Measurements from ENCODE around the gene TICAM2.

Gene TICAM2

DNA sequence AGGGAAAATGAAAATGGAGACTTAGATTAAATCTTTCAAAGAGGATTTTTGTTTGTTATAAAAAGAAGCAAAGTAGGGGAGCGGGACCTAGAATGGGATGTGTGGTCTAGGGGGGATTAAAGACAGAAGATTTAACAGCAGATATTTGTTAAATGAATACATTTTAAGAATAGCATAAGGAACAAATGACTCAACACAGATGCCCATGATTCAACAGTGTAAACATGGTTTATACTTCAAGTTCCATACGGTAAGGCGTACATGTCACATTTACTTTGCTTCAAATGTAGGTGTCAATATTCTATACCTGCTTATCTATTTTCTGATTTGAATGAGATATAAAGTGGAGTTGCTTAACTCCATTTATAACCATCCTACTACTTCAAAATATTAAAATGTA is 1.5 kb downstream of the TICAM2 start:
- H4K91ac ChIP-seq (ENCODE audit: low read depth, low read length, poor library complexity) = no peak overlapping the region
- H3K14ac ChIP-seq (ENCODE audit: low read length) = no peak overlapping the region
- peaks cover 0 to 8% of the 10 kb centered on the region in 2 donors for H3K9me3 ChIP-seq (replicated peaks in 1 of 2; ENCODE audit: control insufficient read depth in 2 of 2, insufficient read depth in 1 of 2, low read depth in 1 of 2, low read length in 2 of 2)
- no peak overlapping the region for H4K8ac ChIP-seq (ENCODE audit: low read depth, low read length)
- H2BK120ac ChIP-seq (ENCODE audit: low read depth, low read length) = no peak overlapping the region
- H3K4me1 ChIP-seq (ENCODE audit: control insufficient read depth in 2 of 2, insufficient read depth in 1 of 2, low read depth in 1 of 2, low read length in 2 of 2) = peaks cover 0 to 7% of the 10 kb centered on the region in 2 donors
- no peak overlapping the region for H3K23ac ChIP-seq (ENCODE audit: low read depth, low read length, poor library complexity)
- no peak overlapping the region for H3K4me2 ChIP-seq (ENCODE audit: insufficient read depth, low read length, poor library complexity, severe bottlenecking)
- no peak for DNase-seq (ENCODE audit: low spot score)
- peaks cover 5% of the 10 kb centered on the region for H3K79me1 ChIP-seq (ENCODE audit: low read depth, low read length)
- H3K4me3 ChIP-seq (ENCODE audit: low read length in 2 of 2) = no peak overlapping the region
- H2BK15ac ChIP-seq (ENCODE audit: low read length) = no peak overlapping the region
- peaks cover 3 to 16% of the 10 kb centered on the region in 2 donors for H3K36me3 ChIP-seq (replicated peaks in 1 of 2; ENCODE audit: control insufficient read depth in 2 of 2, insufficient read depth in 2 of 2, low read length in 2 of 2)
- H3K27me3 ChIP-seq (ENCODE audit: control insufficient read depth in 3 of 3, insufficient read depth in 3 of 3, low read depth in 1 of 3, low read length in 3 of 3) = no peaks in the 10 kb centered on the region
- H2BK12ac ChIP-seq (ENCODE audit: low read length) = no peak overlapping the region
- WGBS, 2 donors (ENCODE audit: extremely low coverage in 2 of 2, insufficient read length in 2 of 2, insufficient replicate concordance in 1 of 2) = no CpG with 5 or more reads among the region's 3 CpGs
- no peak overlapping the region for H2BK5ac ChIP-seq (ENCODE audit: low read length)
- H3K27ac ChIP-seq (replicated peaks; ENCODE audit: low read length) = no peak overlapping the region
- no peak overlapping the region for H3K4ac ChIP-seq (ENCODE audit: low read length)
- H2AFZ ChIP-seq (ENCODE audit: low read length) = no peak overlapping the region
- no peak overlapping the region for H2AK5ac ChIP-seq (ENCODE audit: low read depth, low read length)
- H3K18ac ChIP-seq (ENCODE audit: low read length) = no peak overlapping the region
- H3K9ac ChIP-seq (ENCODE audit: low read depth, low read length, poor library complexity) = no peak overlapping the region

DNA sequence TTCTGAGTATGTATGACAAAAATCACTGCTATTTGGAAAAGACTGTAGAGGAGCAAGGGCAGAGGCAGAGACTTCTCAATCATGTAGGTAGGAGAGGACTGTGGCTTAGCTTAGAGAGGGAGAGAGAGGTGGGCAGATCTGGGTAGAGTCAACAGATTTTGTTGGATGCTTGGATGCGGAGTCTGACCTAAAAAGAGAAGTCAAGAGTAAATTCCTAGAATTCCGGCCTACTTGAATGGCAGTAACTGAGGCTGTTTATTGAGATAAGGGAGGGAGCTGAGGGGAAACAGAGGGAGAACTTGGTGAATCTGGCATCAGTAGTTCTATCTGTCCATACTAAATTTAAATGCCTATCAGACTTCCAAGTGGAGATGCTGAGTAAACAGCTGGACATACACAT is 2.4 kb downstream of the TICAM2 start:
- no peak overlapping the region for H3K14ac ChIP-seq (ENCODE audit: low read length)
- H3K27ac ChIP-seq (replicated peaks; ENCODE audit: low read length) = no peak overlapping the region
- no CpG with 5 or more reads among the region's 2 CpGs for WGBS, 2 donors (ENCODE audit: extremely low coverage in 2 of 2, insufficient read length in 2 of 2, insufficient replicate concordance in 1 of 2)
- H3K4me3 ChIP-seq (ENCODE audit: low read length in 2 of 2) = no peak overlapping the region
- H2BK15ac ChIP-seq (ENCODE audit: low read length) = no peak overlapping the region
- H3K79me1 ChIP-seq (ENCODE audit: low read depth, low read length) = peaks cover 5% of the 10 kb centered on the region
- H2BK120ac ChIP-seq (ENCODE audit: low read depth, low read length) = no peak overlapping the region
- H3K4ac ChIP-seq (ENCODE audit: low read length) = no peak overlapping the region
- no peaks in the 10 kb centered on the region for H3K27me3 ChIP-seq (ENCODE audit: control insufficient read depth in 3 of 3, insufficient read depth in 3 of 3, low read depth in 1 of 3, low read length in 3 of 3)
- DNase-seq (ENCODE audit: low spot score) = no peak
- no peak overlapping the region for H4K8ac ChIP-seq (ENCODE audit: low read depth, low read length)
- peaks cover 0 to 7% of the 10 kb centered on the region in 2 donors for H3K4me1 ChIP-seq (ENCODE audit: control insufficient read depth in 2 of 2, insufficient read depth in 1 of 2, low read depth in 1 of 2, low read length in 2 of 2)
- no peak overlapping the region for H4K91ac ChIP-seq (ENCODE audit: low read depth, low read length, poor library complexity)
- no peak overlapping the region for H2AK5ac ChIP-seq (ENCODE audit: low read depth, low read length)
- H3K9me3 ChIP-seq (replicated peaks in 1 of 2; ENCODE audit: control insufficient read depth in 2 of 2, insufficient read depth in 1 of 2, low read depth in 1 of 2, low read length in 2 of 2) = peaks cover 0 to 8% of the 10 kb centered on the region in 2 donors
- H3K4me2 ChIP-seq (ENCODE audit: insufficient read depth, low read length, poor library complexity, severe bottlenecking) = no peak overlapping the region
- H3K36me3 ChIP-seq (replicated peaks in 1 of 2; ENCODE audit: control insufficient read depth in 2 of 2, insufficient read depth in 2 of 2, low read length in 2 of 2) = peaks cover 3 to 9% of the 10 kb centered on the region in 2 donors
- no peak overlapping the region for H2BK12ac ChIP-seq (ENCODE audit: low read length)
- no peak overlapping the region for H2BK5ac ChIP-seq (ENCODE audit: low read length)
- H3K18ac ChIP-seq (ENCODE audit: low read length) = no peak overlapping the region
- no peak overlapping the region for H3K9ac ChIP-seq (ENCODE audit: low read depth, low read length, poor library complexity)
- H2AFZ ChIP-seq (ENCODE audit: low read length) = no peak overlapping the region
- no peak overlapping the region for H3K23ac ChIP-seq (ENCODE audit: low read depth, low read length, poor library complexity)

DNA sequence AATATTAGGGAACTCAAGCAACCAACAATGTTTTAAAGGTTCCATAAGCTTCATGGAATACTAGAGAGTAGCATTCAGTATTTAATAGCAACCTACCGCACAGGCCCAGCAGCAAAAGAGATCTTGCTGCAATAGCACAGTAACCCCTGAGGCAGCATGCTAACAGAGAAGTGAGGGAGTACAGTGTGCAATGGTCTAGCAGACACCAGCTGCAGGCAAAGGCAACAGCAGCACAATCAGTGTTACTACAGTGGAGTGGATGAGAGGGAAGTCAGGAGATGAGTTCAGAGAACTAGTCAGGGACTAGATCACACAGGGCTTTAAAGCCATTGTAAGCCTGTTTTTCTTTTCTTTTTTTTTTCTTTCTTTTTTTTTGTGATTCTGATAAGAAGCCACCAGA is 2.8 kb downstream of the TICAM2 start:
- no peak overlapping the region for H3K27ac ChIP-seq (replicated peaks; ENCODE audit: low read length)
- no peak overlapping the region for H4K91ac ChIP-seq (ENCODE audit: low read depth, low read length, poor library complexity)
- H2BK12ac ChIP-seq (ENCODE audit: low read length) = no peak overlapping the region
- H3K36me3 ChIP-seq (replicated peaks in 1 of 2; ENCODE audit: control insufficient read depth in 2 of 2, insufficient read depth in 2 of 2, low read length in 2 of 2) = peaks cover 2 to 5% of the 10 kb centered on the region in 2 donors
- no peak overlapping the region for H3K18ac ChIP-seq (ENCODE audit: low read length)
- H3K14ac ChIP-seq (ENCODE audit: low read length) = no peak overlapping the region
- H2BK15ac ChIP-seq (ENCODE audit: low read length) = no peak overlapping the region
- no peak for DNase-seq (ENCODE audit: low spot score)
- H3K4me2 ChIP-seq (ENCODE audit: insufficient read depth, low read length, poor library complexity, severe bottlenecking) = no peak overlapping the region
- H2BK120ac ChIP-seq (ENCODE audit: low read depth, low read length) = no peak overlapping the region
- no CpG with 5 or more reads among the region's 1 CpG for WGBS, 2 donors (ENCODE audit: extremely low coverage in 2 of 2, insufficient read length in 2 of 2, insufficient replicate concordance in 1 of 2)
- H3K4me1 ChIP-seq (ENCODE audit: control insufficient read depth in 2 of 2, insufficient read depth in 1 of 2, low read depth in 1 of 2, low read length in 2 of 2) = peaks cover 0 to 7% of the 10 kb centered on the region in 2 donors
- no peaks in the 10 kb centered on the region for H3K27me3 ChIP-seq (ENCODE audit: control insufficient read depth in 3 of 3, insufficient read depth in 3 of 3, low read depth in 1 of 3, low read length in 3 of 3)
- no peak overlapping the region for H2AK5ac ChIP-seq (ENCODE audit: low read depth, low read length)
- H3K9ac ChIP-seq (ENCODE audit: low read depth, low read length, poor library complexity) = no peak overlapping the region
- H2AFZ ChIP-seq (ENCODE audit: low read length) = no peak overlapping the region
- peaks cover 5% of the 10 kb centered on the region for H3K79me1 ChIP-seq (ENCODE audit: low read depth, low read length)
- H3K4ac ChIP-seq (ENCODE audit: low read length) = no peak overlapping the region
- no peak overlapping the region for H2BK5ac ChIP-seq (ENCODE audit: low read length)
- peaks cover 0 to 8% of the 10 kb centered on the region in 2 donors for H3K9me3 ChIP-seq (replicated peaks in 1 of 2; ENCODE audit: control insufficient read depth in 2 of 2, insufficient read depth in 1 of 2, low read depth in 1 of 2, low read length in 2 of 2)
- no peak overlapping the region for H3K4me3 ChIP-seq (ENCODE audit: low read length in 2 of 2)
- H4K8ac ChIP-seq (ENCODE audit: low read depth, low read length) = no peak overlapping the region
- H3K23ac ChIP-seq (ENCODE audit: low read depth, low read length, poor library complexity) = no peak overlapping the region

DNA sequence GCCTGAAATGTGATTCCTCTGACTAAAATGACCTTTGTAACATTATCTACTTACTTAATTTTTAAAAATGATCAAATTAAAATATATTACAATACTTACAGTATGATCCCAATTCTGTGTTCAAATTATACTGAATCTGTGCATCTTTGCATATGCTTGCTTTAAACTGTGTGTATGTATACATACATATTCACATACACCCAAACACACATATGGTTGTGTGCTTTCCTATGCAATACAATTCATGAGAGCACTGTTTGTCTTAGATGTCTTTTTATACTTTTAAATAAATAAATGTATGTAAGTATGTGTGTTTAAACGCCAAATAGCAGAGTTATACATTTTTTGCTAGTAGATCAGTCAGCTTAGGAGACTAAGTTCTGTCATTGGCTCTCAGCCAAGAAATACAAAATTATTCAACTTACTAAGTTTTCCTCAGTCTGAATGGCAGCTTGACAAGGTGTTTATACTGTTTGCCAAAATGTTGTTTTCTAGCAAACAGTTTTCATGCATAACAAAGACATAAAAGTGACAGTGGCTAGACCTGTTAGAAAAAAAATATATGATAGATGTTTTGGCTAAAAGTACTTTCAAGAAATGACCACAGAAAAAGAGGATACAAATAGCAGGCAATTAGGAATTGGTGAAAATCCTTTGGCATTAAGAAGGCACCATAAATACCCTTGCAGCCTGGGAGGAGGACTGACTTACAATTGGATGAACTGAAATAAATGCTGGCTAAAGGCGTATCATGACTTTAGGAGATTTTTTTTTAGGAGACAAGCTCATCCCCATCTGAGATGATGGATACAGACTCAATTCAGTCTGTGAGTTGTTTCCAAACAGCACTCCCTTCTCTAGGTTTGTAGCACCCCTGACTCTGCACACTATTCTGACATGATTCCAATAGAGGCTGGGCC is 7.9 kb downstream of the TICAM2 start:
- Histone ChIP-seq H2AFZ (ENCODE audit: low read length) (no peak overlapping the region), H3K23ac (ENCODE audit: low read depth, low read length, poor library complexity) (no peak overlapping the region), H2BK15ac (ENCODE audit: low read length) (no peak overlapping the region), H3K9me3 (replicated peaks in 1 of 2; ENCODE audit: control insufficient read depth in 2 of 2, insufficient read depth in 1 of 2, low read depth in 1 of 2, low read length in 2 of 2) (no peaks in the 10 kb centered on the region), H3K14ac (ENCODE audit: low read length) (no peak overlapping the region), H3K4me3 (ENCODE audit: low read length in 2 of 2) (no peak overlapping the region), H4K8ac (ENCODE audit: low read depth, low read length) (no peak overlapping the region), H2BK120ac (ENCODE audit: low read depth, low read length) (no peak overlapping the region), H3K9ac (ENCODE audit: low read depth, low read length, poor library complexity) (no peak overlapping the region), H3K27ac (replicated peaks; ENCODE audit: low read length) (no peak overlapping the region), H3K4me1 (ENCODE audit: control insufficient read depth in 2 of 2, insufficient read depth in 1 of 2, low read depth in 1 of 2, low read length in 2 of 2) (no peaks in the 10 kb centered on the region), H2AK5ac (ENCODE audit: low read depth, low read length) (no peak overlapping the region), H3K18ac (ENCODE audit: low read length) (no peak overlapping the region), H3K4me2 (ENCODE audit: insufficient read depth, low read length, poor library complexity, severe bottlenecking) (no peak overlapping the region), H2BK12ac (ENCODE audit: low read length) (no peak overlapping the region), H3K27me3 (ENCODE audit: control insufficient read depth in 3 of 3, insufficient read depth in 3 of 3, low read depth in 1 of 3, low read length in 3 of 3) (no peaks in the 10 kb centered on the region), H4K91ac (ENCODE audit: low read depth, low read length, poor library complexity) (no peak overlapping the region), H2BK5ac (ENCODE audit: low read length) (no peak overlapping the region), H3K4ac (ENCODE audit: low read length) (no peak overlapping the region), H3K79me1 (ENCODE audit: low read depth, low read length) (no peaks in the 10 kb centered on the region), H3K36me3 (replicated peaks in 1 of 2; ENCODE audit: control insufficient read depth in 2 of 2, insufficient read depth in 2 of 2, low read length in 2 of 2) (no peaks in the 10 kb centered on the region)
- WGBS, 2 donors (ENCODE audit: extremely low coverage in 2 of 2, insufficient read length in 2 of 2, insufficient replicate concordance in 1 of 2) = no CpG with 5 or more reads among the region's 2 CpGs
- no peak for DNase-seq (ENCODE audit: low spot score)
